HUES6 (cell line): Measurements from ENCODE around the gene ARHGEF6.

ENCODE experiments used
- H3K27ac ChIP-seq: 2 replicates; pipeline ENCODE4 v1.7.0; 2013; ENCODE audit warnings: low read depth, mild to moderate bottlenecking, low read length, inconsistent platforms
- H3K27me3 ChIP-seq: 2 replicates; pipeline ENCODE4 v1.6.1; 2013; ENCODE audit warnings: low read length; ENCODE audit not compliant: control insufficient read depth, insufficient read depth
- H3K36me3 ChIP-seq: 2 replicates; pipeline ENCODE4 v1.6.1; 2013; ENCODE audit warnings: low read length; ENCODE audit not compliant: control insufficient read depth, insufficient read depth
- H3K4me1 ChIP-seq: 2 replicates; pipeline ENCODE4 v1.6.1; 2013; ENCODE audit warnings: low read length; ENCODE audit not compliant: control insufficient read depth, insufficient read depth
- H3K4me3 ChIP-seq: 2 replicates; pipeline ENCODE4 v1.5.1; 2013; ENCODE audit warnings: low read depth, low read length
- H3K9ac ChIP-seq: one replicate; pipeline ENCODE4 v1.6.1; 2013; ENCODE audit warnings: mild to moderate bottlenecking, low read length
- H3K9me3 ChIP-seq: 2 replicates; pipeline ENCODE4 v1.6.1; 2013; ENCODE audit warnings: low read depth, low read length; ENCODE audit not compliant: control insufficient read depth, insufficient read depth

ARHGEF6 gene

GRCh38 chrX:136662104-136662503, 118.6 kb downstream of the ARHGEF6 start:
- no peak overlapping the region for H3K4me3 ChIP-seq
- H3K9me3 ChIP-seq: peaks cover 12% of the 10 kb centered on the region
- no peaks in the 10 kb centered on the region for H3K4me1 ChIP-seq
- peaks cover 2% of the 10 kb centered on the region; the same call in 1 of the 2 replicates for H3K27me3 ChIP-seq
- no peaks in the 10 kb centered on the region for H3K36me3 ChIP-seq
- H3K27ac ChIP-seq: no peak overlapping the region
- no peak overlapping the region for H3K9ac ChIP-seq

DNA sequence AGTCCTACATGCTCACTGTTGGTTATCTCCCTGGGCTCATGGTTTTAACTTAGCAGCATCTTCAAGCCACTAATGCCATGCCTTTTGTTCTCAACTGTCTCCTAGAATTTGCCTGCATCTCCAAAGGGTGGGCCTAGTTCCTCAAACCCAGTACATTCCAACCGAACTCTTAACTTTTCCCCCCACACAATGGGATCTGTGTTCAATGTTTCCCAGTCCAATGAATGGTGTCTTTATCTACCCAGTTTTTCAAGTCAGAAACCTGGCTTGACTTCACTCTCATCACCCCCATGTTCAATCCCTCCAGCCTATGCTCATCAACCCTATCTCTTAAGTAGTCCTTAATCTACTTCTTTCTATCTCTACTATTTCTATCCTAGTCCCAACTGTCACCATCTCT, 119.8 kb downstream of the ARHGEF6 start:
- Histone ChIP-seq H3K27me3 (peaks cover 10% of the 10 kb centered on the region; the same call in 1 of the 2 replicates), H3K4me3 (no peak overlapping the region), H3K4me1 (no peaks in the 10 kb centered on the region), H3K36me3 (no peaks in the 10 kb centered on the region), H3K9ac (no peak overlapping the region), H3K27ac (no peak overlapping the region), H3K9me3 (peaks cover 12% of the 10 kb centered on the region)

DNA sequence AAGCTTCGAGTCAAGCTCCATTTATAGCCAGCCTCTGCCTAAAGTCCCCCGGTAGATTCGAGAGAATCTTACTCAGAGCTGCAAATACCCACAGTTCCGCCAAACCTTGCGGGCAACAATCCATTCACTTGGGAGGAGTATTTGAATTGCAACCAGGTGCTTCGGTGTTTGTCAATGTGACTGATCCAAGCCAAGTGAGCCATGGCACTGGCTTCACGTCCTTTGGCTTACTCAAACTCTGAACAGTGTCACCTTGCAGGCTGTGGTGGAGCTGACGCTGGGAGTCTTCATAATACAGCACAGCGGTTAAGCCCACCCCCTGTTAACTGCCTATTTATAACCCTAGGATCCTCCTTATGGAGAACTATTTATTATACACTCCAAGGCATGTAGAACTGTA, 121.6 kb downstream of the ARHGEF6 start:
- no peaks in the 10 kb centered on the region for H3K4me1 ChIP-seq
- no peak overlapping the region for H3K9ac ChIP-seq
- peaks cover 10% of the 10 kb centered on the region; the same call in 1 of the 2 replicates for H3K27me3 ChIP-seq
- no peak overlapping the region for H3K4me3 ChIP-seq
- peaks cover 1% of the 10 kb centered on the region for H3K9me3 ChIP-seq
- H3K36me3 ChIP-seq: no peaks in the 10 kb centered on the region
- H3K27ac ChIP-seq: no peak overlapping the region

- Histone ChIP-seq H3K27me3 (peaks cover 10% of the 10 kb centered on the region; the same call in 1 of the 2 replicates), H3K4me3 (no peak overlapping the region), H3K36me3 (no peaks in the 10 kb centered on the region), H3K4me1 (no peaks in the 10 kb centered on the region), H3K9ac (no peak overlapping the region), H3K9me3 (no peaks in the 10 kb centered on the region), H3K27ac (no peak overlapping the region)
Measured at GRCh38 chrX:136658151-136658550, 122.6 kb downstream of the ARHGEF6 start.

- H3K27me3 ChIP-seq: peaks cover 10% of the 10 kb centered on the region; the same call in 1 of the 2 replicates
- H3K36me3 ChIP-seq: no peaks in the 10 kb centered on the region
- H3K4me1 ChIP-seq: no peaks in the 10 kb centered on the region
- H3K4me3 ChIP-seq: no peak overlapping the region
- no peak overlapping the region for H3K27ac ChIP-seq
- H3K9ac ChIP-seq: no peak overlapping the region
- no peaks in the 10 kb centered on the region for H3K9me3 ChIP-seq
Measured at GRCh38 chrX:136656361-136656964, 124.3 kb downstream of the ARHGEF6 start.

- no peaks in the 10 kb centered on the region for H3K9me3 ChIP-seq
- H3K4me1 ChIP-seq: peaks cover 12% of the 10 kb centered on the region
- no peak overlapping the region for H3K4me3 ChIP-seq
- H3K27ac ChIP-seq: no peak overlapping the region
- H3K36me3 ChIP-seq: no peaks in the 10 kb centered on the region
- H3K27me3 ChIP-seq: peaks cover 10% of the 10 kb centered on the region; the same call in 1 of the 2 replicates
- no peak overlapping the region for H3K9ac ChIP-seq
Measured at GRCh38 chrX:136652822-136653723, 127.7 kb downstream of the ARHGEF6 start.

DNA sequence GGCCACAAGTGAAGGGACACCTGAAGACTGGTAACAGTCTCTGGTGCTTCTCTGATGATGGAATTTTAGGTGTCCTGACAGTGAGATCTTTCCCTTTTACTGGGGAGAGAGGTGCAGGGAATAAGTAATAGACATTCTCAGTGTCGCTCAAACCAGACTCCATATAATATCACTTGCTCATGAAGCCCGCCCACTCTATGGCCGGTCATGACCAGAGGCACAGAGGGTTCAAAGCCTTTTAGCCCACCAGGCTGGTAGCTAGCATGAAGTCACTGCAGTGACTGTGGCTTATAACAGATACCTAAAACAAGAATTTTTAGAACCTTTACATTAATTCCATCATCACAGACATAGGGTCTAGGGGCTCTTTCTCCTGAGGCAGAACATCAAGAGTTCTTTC, 129.9 kb downstream of the ARHGEF6 start:
- Histone ChIP-seq H3K27ac (no peak overlapping the region), H3K27me3 (no peaks in the 10 kb centered on the region), H3K9me3 (peaks cover 4% of the 10 kb centered on the region; the same call in 1 of the 2 replicates)

GRCh38 chrX:136647677-136648360, 132.9 kb downstream of the ARHGEF6 start, which contains the start of gene CD40LG:
Gene CD40LG, plus strand, starts transcription at chrX:136648158. Its CDS starts 91 bp downstream, at chrX:136648249.
- no peak within 1 kb of the TSS for H3K9ac ChIP-seq
- no peaks in the 10 kb centered on the region for H3K36me3 ChIP-seq
- H3K27me3 ChIP-seq: no peaks in the 10 kb centered on the region; the same call in 1 of the 2 replicates
- no peak within 1 kb of the TSS for H3K4me3 ChIP-seq
- peaks cover 12% of the 10 kb centered on the region for H3K4me1 ChIP-seq
- H3K9me3 ChIP-seq: peaks cover 4% of the 10 kb centered on the region; the same call in 1 of the 2 replicates
- no peak within 1 kb of the TSS for H3K27ac ChIP-seq

More for the DNA sequence above, 129.9 kb downstream of the ARHGEF6 start:
- no peak overlapping the region for H3K4me3 ChIP-seq
- no peaks in the 10 kb centered on the region for H3K36me3 ChIP-seq
- peaks cover 12% of the 10 kb centered on the region for H3K4me1 ChIP-seq
- no peak overlapping the region for H3K9ac ChIP-seq

- no peak overlapping the region for H3K4me3 ChIP-seq
- peaks cover 12% of the 10 kb centered on the region for H3K4me1 ChIP-seq
- no peak overlapping the region for H3K9ac ChIP-seq
- H3K36me3 ChIP-seq: no peaks in the 10 kb centered on the region
- H3K27ac ChIP-seq: no peak overlapping the region
- peaks cover 4% of the 10 kb centered on the region; the same call in 1 of the 2 replicates for H3K9me3 ChIP-seq
- H3K27me3 ChIP-seq: peaks cover 5% of the 10 kb centered on the region; the same call in 1 of the 2 replicates
Measured at GRCh38 chrX:136646602-136647239, 134.0 kb downstream of the ARHGEF6 start.

- H3K9me3 ChIP-seq: peaks cover 4% of the 10 kb centered on the region; the same call in 1 of the 2 replicates
- H3K4me3 ChIP-seq: no peak overlapping the region
- no peaks in the 10 kb centered on the region for H3K4me1 ChIP-seq
- no peak overlapping the region for H3K9ac ChIP-seq
- no peaks in the 10 kb centered on the region for H3K36me3 ChIP-seq
- no peak overlapping the region for H3K27ac ChIP-seq
- peaks cover 19% of the 10 kb centered on the region; the same call in 1 of the 2 replicates for H3K27me3 ChIP-seq
Measured at GRCh38 chrX:136643243-136643642, 137.5 kb downstream of the ARHGEF6 start.
